ENCODE measurements around the gene GREM2. TPM values are rescaled to one million over a fixed set of nuclear protein-coding genes. Genes with fewer than 3 reads are reported as not detected.

Gene GREM2
- total and polyA plus RNA-seq, 10 of the 15 experiments (the other 5 are each of a cell fraction or from before 2014, with no cell fraction given), result not detected

GRCh38 chr1:240607006-240607405, 4.9 kb downstream of the GREM2 start:
- CTCF ChIA-PET, result interaction anchor here (0.6 to 3.9 kb wide), 7 partner anchors 11 to 161 kb away, joined by 3 to 54 read pairs (median 3); no protein-coding TSS in a partner anchor
- DNase-seq (ENCODE audit: low read depth, low spot score), result no peak
- in situ Hi-C loops (cut with MboI), result no loop called here
- TF ChIP-seq SREBF1 (IDR thresholded peaks at IDR 0.05; ENCODE audit: low read length), result no peak
- TF ChIP-seq NBN (IDR thresholded peaks at IDR 0.05), result no peak
- no peak for TF ChIP-seq JUNB (IDR thresholded peaks at IDR 0.05)
- TF ChIP-seq STAT3 (IDR thresholded peaks at IDR 0.05; ENCODE audit: low read depth, low read length), result no peak
- TF ChIP-seq SUZ12 (IDR thresholded peaks at IDR 0.05; ENCODE audit: unreplicated experiment), result no peak
- TF ChIP-seq MEF2A (IDR thresholded peaks at IDR 0.05; ENCODE audit: insufficient read depth, low read depth, low read length), result no peak
- TF ChIP-seq MYB (IDR thresholded peaks at IDR 0.05; ENCODE audit: borderline replicate concordance, low read depth, low read length), result no peak
- TF ChIP-seq CREM (IDR thresholded peaks at IDR 0.05; ENCODE audit: low read depth), result no peak
- no peak for TF ChIP-seq NR2F1 (conservative IDR thresholded peaks at IDR 0.05)
- TF ChIP-seq, protein P1, sequence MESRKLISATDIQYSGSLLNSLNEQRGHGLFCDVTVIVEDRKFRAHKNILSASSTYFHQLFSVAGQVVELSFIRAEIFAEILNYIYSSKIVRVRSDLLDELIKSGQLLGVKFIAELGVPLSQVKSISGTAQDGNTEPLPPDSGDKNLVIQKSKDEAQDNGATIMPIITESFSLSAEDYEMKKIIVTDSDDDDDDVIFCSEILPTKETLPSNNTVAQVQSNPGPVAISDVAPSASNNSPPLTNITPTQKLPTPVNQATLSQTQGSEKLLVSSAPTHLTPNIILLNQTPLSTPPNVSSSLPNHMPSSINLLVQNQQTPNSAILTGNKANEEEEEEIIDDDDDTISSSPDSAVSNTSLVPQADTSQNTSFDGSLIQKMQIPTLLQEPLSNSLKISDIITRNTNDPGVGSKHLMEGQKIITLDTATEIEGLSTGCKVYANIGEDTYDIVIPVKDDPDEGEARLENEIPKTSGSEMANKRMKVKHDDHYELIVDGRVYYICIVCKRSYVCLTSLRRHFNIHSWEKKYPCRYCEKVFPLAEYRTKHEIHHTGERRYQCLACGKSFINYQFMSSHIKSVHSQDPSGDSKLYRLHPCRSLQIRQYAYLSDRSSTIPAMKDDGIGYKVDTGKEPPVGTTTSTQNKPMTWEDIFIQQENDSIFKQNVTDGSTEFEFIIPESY (IDR thresholded peaks at IDR 0.05), result no peak
- no peak for TF ChIP-seq PAX5 (IDR thresholded peaks at IDR 0.05; ENCODE audit: borderline replicate concordance, low read depth, low read length)
- no peak for TF ChIP-seq BACH1 (IDR thresholded peaks at IDR 0.05; ENCODE audit: borderline replicate concordance)
- TF ChIP-seq SIN3A (IDR thresholded peaks at IDR 0.05; ENCODE audit: low read depth, low read length), result no peak
- no peak for TF ChIP-seq YY1 (IDR thresholded peaks at IDR 0.05; ENCODE audit: low read depth, low read length)
- no peak for TF ChIP-seq ATF2 (IDR thresholded peaks at IDR 0.05; ENCODE audit: low read length)
- TF ChIP-seq PRDM15 (CRISPR knock-in tag; IDR thresholded peaks at IDR 0.05), result no peak
- no peak for TF ChIP-seq E4F1 (IDR thresholded peaks at IDR 0.05; ENCODE audit: borderline replicate concordance, partially characterized antibody)

More at GRCh38 chr1:240607006-240607405, 4.9 kb downstream of the GREM2 start:
- Histone ChIP-seq H3K27me3 (replicated peaks in 1 of 2; ENCODE audit: control insufficient read depth in 2 of 2, insufficient read depth in 2 of 2, low read length in 1 of 2) (peaks cover 0 to 2% of the 10 kb centered on the region in 2 experiments; a peak in 1 of 4 replicates), H3K4me1 (ENCODE audit: control insufficient read depth, insufficient read depth, low read length) (no peaks in the 10 kb centered on the region), H3K27ac (ENCODE audit: control insufficient read depth, insufficient read depth) (no peak overlapping the region), H3K9ac (ENCODE audit: control insufficient read depth, insufficient read depth, low read length) (no peak overlapping the region), H3K79me2 (ENCODE audit: control insufficient read depth, insufficient read depth, low read length) (no peaks in the 10 kb centered on the region), H3K4me2 (ENCODE audit: control insufficient read depth, insufficient read depth) (no peak overlapping the region), H3K4me3 (no peak overlapping the region), H3K36me3 (ENCODE audit: control insufficient read depth in 2 of 2, insufficient read depth in 2 of 2, low read length in 1 of 2) (no peaks in the 10 kb centered on the region), H2AFZ (ENCODE audit: control insufficient read depth, low read depth, low read length) (no peak overlapping the region), H4K20me1 (ENCODE audit: control insufficient read depth, insufficient read depth) (no peaks in the 10 kb centered on the region), H3K9me3 (replicated peaks; ENCODE audit: control insufficient read depth, insufficient read depth, low read length) (no peaks in the 10 kb centered on the region)
- BruUV-seq (replicated peaks), result no TSS peak
- WGBS (ENCODE audit: insufficient coverage, insufficient replicate concordance, low lambda C conversion rate, missing lambda C conversion rate), result 29% methylated on average over 2 of the region's 2 CpGs
- FAIRE-seq (no peak), ATAC-seq (no peak)
- SMC1A ChIA-PET (ENCODE audit: uncharacterized antibody, unreplicated experiment), result interaction anchor here (1.1 to 1.8 kb wide), 2 partner anchors 143 to 152 kb away, joined by 3 to 13 read pairs; no protein-coding TSS in a partner anchor
- POLR2A ChIA-PET, result interaction anchor here (0.6 kb wide), 1 partner anchor 12 kb away, joined by 3 read pairs; no protein-coding TSS in a partner anchor
- RAD21 ChIA-PET (ENCODE audit: unreplicated experiment), result interaction anchor here (0.9 to 1.4 kb wide), 2 partner anchors 142 to 152 kb away, joined by 3 to 4 read pairs; no protein-coding TSS in a partner anchor
- intact Hi-C loops (cut with micrococcal nuclease; ENCODE audit: unreplicated experiment), result loop anchor here (5.0 kb wide), 1 partner anchor 415 kb away; no protein-coding TSS in a partner anchor

Measured in GM12878 (cell line).